Measurements from ENCODE around the gene KLRB1. TPM values are rescaled to one million over a fixed set of nuclear protein-coding genes. Genes with fewer than 3 reads are reported as not detected.
"Not testable (repeated sequence)": the region's sequence is repeated elsewhere in the genome, so short reads cannot be mapped to it uniquely, and the experiment has no call there.

The KLRB1 gene
- total RNA-seq, 1 donor from 2014 or later: not detected

DNA sequence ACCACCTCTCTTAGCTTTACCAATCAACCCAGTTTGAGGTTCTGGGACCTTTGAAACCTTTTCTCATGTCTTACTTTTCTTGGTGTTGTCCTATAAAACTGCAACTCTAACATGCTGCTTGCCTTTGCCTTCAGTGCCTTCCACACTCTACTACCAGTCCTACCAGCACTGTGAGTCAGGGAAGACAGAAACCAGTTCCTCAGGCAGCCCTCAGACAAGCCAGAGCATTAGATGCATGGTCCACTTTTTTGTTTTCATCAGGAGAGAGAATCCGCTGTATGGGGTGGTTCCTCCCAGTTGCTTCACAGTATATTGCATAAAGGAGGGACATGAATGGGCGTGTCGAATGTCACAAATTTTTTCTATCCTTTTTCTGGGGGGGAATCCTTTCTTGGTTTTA, 17.3 kb upstream of the KLRB1 start:
- DNase-seq (ENCODE audit: low spot score): no peak

DNA sequence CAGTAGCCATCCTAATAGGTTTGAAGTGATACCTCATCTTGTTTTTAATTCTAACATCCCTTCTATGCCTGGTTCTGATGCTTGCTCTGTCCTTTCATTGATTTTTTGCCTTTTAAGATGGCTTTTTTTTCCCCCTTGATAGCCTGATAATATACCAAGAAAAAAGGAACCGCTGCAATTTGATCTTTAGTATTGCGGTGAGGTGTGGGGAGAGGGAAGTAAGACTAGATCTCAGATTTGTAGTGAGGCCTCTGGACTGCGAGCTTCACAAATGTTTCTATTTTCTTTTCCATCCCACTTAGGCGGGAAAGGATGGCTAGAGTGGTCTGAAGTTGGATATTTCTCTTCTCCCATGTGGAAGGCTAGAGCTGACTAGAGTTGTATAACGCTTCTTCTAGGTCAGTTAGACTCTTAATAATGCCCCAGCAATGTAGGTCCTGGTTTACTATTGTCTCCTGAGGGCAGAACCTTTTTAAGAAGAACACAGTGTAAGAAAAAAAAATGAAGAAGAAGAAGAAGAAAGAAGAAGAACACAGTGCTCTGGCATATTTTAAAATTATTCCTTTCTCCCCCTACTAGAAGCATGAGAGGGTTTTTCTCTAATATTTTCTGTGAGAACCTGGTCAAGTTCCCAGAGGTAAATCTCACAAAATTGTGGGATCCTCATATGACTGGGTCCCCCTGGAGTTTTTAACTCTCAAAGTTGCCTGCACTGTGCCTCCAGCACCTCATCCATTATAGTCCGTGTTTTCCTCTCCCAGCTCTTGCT, 11.9 kb upstream of the KLRB1 start:
- DNase-seq (ENCODE audit: low spot score): no peak

DNA sequence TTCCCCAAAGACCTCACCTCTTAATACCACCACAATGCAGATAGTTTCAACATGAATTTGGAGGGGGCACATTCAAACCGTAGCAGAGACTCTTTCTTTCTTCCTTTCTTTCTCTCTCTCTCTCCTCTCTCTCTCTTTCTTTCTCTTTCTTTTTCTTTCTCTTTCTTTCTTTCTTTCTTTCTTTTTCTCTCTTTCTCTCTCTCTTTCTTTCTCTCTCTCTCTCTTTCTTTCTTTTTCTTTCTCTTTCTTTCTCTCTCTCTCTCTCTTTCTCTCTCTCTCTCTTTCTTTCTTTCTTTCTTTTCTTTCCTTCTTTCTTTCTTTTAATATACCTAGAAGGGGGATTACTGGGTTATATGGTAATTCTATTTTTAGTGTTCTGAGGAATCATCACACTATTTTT, 11.2 kb upstream of the KLRB1 start:
- not testable (repeated sequence) for DNase-seq (ENCODE audit: low spot score)

DNA sequence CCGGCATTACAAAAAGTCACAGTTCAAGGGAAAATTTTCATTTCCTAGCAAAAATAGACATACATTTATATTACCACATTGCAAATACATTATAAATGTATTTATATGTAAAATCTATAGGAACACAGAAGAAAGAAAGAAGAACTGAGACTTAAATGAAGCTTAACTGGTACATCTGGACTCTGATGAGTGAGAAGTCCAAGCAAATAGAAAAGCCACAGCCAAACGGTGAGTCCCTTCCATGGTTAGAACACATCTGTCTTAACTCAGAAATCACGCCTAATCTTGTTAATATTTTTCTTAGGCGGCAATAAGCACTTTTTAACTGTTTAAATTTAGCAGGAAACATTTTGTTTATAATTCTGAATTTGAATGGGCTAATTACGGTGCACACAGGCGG, 9.4 kb upstream of the KLRB1 start:
- DNase-seq (ENCODE audit: low spot score): no peak

DNA sequence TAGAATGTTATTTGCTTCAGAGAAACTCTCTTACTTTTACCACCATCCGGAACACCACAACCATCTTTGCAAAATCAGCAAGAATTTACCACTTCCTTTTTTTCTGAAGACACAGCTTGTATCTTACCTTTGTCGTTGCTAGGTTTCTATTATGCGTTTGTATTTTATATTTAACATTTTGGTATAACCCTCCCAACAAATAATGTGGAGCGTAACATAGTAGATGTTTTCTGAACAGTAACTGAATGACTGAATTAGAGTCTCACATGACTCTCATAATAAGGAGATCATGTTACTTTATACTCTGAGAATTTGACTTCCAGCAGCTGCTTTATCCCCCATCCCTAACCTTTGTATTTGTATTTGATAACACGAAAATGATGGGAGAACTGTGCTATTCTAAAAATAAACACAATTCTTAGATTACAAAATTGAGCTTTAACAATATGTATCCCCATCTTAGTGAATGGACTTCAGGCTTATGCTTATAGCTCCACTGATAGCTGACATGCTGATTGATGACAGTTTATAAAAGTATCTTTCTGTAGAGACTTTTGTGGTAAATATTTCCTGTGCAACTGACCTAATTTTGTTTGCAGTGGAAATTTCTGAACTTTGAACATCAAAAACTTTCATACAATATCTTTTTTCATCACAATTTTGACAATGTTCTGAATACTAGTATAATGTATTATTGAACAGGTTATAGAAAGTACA, 7.9 kb upstream of the KLRB1 start:
- no peak for DNase-seq (ENCODE audit: low spot score)

DNA sequence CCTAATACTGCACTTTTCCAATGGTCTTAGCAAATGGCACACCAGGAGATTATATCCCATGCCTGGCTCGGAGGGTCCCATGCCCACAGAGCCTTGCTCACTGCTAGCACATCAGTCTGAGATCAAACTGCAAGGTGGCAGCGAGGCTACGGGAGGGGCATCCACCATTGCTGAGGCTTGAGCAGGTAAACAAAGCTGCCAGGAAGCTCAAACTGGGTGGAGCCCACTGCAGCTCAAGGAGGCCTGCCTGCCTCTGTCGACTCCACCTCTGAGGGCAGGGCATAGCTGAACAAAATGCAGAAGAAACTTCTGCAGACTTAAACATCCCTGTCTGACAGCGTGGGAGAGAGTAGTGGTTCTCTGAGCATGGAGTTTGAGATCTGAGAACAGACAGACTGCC, 2.9 kb upstream of the KLRB1 start:
- not testable (repeated sequence) for DNase-seq (ENCODE audit: low spot score)

DNA sequence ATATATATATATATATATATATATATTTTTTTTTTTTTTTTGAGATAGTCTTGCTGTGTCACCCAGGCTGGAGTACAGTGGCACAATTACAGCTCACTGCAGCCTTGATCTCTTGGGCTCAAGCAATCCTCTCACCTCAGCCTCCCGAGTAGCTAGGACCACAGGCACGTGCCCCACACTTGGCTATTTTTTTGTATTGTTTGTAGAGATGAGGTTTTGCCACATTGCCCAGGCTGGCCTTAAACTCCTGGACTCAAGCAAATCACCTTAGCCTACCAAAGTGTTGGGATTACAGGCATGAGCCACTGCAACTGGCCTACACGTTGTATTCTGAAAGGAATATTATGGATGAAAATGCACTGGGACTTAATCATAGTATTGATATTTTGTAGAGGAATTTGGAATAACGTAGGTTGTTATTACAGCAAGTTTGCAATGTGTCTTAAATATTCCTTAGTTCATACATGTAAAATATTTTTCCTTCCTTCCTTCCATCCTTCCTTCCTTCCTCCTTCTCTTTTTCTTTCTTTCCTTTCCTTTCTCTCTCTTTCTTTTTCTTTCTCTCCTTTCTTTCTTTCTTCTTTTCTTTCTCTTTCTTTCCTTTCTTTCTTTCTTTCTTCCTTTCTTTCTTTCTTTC, 862 bp downstream of the KLRB1 start:
- DNase-seq (ENCODE audit: low spot score): no peak

DNA sequence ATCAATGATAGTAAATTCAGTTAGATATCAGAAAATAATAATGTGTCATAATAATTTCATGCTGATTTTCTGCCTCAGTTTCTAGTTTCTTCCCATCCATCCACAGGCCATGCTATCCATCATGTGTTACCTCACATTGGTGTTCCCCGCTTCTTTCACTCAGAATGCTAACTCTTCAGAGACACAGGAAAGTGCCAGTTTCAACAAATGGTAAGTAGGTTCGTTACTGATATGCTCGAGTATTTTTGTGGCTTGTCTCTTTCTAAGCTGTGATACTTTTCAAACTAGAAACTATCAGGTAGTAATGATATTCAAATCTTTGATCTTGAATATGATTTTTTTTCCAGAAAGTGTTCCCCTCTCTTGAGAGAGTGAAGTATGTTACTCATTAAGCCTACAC, 1.5 kb downstream of the KLRB1 start:
- DNase-seq (ENCODE audit: low spot score): no peak

DNA sequence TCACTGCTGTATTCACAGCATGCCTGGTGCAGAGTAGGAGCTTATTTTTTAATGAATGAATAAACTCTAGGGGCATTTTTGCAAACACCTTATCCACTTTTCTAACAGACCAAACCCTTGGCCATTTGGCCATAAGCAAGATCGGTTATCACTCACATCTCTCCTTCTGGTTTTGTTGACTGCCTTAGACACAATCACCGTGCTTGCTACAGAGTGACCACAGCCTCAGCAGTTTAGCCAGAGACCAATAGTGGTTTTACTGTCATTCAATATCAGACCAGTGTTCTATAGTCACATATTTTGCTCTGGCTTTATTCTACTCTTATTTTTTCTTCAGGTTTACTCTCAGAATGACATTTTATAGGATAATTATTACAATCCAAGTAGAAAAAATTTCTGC, 2.2 kb downstream of the KLRB1 start:
- DNase-seq (ENCODE audit: low spot score): no peak

DNA sequence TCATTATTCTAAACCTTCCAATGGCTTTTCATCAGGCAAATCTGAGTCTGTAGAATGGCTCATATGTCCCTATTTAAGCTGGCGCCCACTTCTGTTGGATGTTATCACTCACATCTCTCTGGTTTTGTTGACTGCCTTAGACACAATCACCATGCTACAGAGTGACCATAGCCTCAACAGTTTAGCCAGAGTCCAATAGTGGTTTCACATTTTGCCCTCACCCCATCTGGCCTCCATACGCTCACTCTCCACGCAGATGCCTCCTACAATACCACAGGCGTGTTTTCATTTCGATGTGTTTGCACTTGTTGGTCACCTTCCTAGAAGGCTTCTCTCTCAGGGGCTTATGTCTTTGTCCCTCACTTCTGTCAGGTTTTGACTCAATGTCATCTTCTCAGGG, 3.4 kb downstream of the KLRB1 start:
- no peak for DNase-seq (ENCODE audit: low spot score)

DNA sequence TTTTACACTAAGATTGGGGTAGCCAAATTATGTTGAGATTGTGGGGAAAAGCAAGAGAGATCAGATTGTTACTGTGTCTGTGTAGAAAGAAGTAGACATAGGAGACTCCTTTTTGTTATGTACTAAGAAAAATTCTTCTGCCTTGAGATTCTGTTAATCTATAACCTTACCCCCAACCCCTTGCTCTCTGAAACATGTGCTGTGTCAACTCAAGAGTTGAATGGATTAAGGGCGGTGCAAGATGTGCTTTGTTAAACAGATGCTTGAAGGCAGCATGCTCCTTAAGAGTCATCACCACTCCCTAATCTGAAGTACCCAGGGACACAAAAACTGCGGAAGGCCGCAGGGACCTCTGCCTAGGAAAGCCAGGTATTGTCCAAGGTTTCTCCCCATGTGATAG, 7.3 kb downstream of the KLRB1 start:
- DNase-seq (ENCODE audit: low spot score): not testable (repeated sequence)

DNA sequence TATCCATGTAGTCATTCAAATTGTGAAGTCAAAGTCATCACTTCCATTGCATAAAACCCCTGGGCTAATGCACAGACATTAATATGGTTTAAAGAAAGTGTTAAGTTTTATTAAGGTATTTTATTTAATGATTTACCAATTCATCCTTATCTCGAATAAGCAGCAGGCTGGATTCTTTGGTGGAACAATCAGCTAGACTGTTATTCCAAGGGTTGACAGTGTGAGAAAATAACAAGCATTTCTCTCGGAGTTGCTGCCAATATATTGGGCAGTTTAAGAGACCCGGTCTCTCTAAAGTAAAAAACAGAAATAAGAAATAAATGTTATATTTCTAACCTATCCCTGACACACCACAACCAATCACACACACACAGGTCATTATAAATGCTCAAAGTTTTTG, 9.4 kb downstream of the KLRB1 start:
- DNase-seq (ENCODE audit: low spot score): no peak

DNA sequence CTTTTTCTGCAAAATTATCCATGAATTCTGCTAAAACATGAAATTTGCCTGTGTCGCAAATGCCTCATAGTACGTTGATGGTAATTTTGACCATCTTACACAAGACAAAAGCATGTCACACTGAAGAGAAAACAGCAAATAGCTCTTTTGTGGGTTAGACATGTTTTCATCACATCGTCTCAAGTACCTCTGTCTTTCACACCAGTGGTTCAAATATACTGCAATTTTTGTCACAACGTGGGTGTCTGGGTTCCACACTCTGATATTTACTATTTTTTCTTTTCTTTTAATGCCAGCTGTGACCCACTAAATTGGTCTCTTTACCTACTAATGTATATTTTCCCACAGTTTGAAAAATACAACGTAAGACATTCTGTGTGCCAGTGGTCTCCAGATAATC, 10.4 kb downstream of the KLRB1 start:
- DNase-seq (ENCODE audit: low spot score): no peak

DNA sequence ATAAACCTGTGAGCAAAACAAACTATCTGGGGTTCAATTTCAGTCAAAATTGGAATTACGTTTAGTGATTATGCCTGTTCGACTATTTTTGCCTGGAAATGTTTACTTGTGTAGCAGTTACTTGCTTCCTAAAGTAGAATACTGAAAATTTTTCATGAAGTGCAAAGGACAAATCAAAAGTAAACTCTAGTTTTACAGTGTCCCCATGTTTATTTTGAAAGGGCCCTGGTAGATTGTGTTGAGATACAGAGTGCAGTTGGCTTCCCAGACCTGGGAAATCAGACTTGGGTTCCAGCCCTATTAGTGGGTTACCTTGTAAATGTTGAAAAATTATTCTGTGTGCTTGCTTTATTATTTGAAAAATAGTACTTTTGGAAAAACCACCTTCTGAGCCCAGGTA, 17.3 kb downstream of the KLRB1 start:
- DNase-seq (ENCODE audit: low spot score): no peak

DNA sequence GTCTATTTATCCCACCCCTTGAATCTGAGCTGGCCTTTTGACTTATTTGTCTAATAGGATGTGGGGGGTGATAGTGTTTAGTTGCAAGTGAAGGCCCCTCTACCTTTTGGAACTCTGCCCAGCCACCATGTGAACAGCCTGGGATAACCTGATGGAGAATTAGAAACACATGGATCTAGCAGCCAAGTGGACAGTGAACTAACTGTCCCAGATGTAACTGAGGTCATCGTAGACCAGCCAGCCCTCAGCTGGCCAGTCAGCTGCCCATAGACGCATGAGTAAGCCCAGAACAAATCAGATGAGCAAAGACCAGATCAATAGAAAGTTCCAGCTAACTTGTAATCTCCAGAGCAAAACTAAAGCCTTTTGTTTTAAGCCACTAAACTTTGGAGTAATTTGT, 19.0 kb downstream of the KLRB1 start:
- no peak for DNase-seq (ENCODE audit: low spot score)

DNA sequence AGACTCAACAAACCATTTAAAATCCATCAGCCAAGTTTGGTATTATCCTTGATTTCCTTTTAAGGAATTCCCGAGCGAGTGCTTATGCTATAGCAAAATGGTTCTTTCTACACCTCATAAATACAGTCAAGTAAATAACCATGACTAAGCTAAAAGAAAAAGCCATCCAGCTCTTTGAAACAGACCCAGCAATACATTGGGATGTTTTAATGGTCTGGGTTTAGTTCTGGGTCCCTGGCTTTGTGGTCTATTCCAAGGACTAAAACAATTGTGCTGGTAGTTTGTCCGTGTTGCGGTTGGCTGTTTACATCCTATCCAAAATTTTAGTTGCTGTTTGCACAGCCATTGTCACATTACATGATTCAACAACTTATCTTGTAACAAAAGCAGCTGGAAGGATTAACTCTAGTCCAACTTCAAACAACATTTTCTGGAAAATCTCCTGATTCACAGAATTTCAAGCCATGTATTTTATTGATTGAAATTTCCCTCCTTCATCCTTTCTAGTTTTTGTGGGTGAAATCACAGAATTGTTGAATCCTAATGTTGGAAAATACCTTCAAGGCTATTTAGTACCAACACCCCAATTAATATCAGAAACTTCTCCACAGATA, 19.6 kb downstream of the KLRB1 start:
- DNase-seq (ENCODE audit: low spot score): no peak

DNA sequence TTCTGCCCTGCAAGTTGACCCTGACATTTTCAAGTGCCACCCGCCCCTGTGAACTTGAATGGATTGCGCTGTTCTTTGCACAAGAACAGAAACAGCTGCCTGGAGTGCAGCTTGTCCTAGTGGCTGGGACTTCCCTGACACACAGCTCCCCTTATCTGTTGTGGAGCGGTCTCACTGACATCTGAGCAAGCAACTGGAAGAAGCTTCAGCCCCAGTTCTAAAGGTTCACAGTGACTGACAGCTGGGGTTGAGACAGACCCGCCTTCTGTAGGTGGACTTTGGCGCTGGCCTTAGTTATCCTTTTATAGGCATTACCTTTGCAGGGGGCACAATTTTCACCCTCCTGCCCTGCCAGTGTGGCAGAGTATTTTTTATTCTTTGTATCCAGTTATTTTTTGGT, 30.0 kb downstream of the KLRB1 start:
- not testable (repeated sequence) for DNase-seq (ENCODE audit: low spot score)

DNA sequence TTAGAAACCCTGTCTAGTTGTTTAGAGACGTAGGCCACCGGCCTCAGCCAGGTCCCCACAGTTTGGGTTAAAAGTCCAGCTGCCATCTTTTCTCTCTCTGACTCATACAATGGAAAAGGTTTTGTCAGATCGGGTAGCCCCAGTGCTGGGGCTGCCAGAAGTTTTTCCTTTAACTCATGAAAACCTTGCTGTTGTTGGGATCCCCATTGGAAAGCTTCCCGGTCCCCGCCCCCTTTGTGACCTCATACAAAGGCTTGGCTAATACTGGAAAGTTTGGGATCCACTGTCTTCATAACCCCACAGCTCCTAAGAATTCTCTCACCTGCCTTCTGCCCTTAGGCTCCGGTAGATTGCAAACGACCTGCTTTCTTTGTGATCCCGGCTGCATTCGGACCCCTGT, 40.6 kb downstream of the KLRB1 start:
- DNase-seq (ENCODE audit: low spot score): not testable (repeated sequence)

DNA sequence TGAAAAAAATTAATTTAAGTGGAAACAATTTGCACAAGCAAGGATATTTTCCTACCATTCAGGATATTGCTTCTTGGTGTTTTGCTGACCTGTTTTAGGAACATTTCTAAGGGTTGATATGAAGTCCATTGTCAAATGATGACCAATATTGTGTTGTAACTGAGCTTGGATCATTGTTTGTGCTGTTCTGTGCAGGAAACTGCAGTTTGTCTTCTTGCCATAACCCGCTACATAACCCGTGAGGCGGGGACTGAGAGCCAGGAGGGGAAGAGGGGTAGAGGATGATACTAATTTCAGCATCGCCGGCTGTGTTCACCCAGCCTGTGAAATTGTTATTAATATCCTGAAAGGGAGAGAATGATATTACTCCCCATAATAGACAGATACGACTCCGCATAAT, 41.6 kb downstream of the KLRB1 start:
- not testable (repeated sequence) for DNase-seq (ENCODE audit: low spot score)

DNA sequence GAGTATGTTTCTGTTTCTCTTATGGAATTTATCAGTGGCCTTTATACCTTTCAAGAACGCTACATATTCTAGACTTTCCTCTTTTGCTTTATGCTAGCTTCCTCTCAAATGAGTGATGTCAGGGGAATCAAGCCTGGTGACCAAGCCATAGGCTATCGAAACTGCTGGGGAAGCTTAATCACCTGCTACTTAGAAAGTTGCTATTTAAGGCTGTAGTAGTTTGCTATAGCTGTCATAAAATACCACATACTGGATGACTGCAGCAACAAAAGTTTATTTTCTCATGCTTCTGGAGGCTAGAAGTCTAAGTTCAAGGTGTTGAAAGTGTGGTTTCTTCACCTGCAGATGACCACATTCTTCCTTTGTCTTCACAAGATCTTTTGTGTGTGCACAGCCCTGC, 43.3 kb downstream of the KLRB1 start:
- not testable (repeated sequence) for DNase-seq (ENCODE audit: low spot score)

DNA sequence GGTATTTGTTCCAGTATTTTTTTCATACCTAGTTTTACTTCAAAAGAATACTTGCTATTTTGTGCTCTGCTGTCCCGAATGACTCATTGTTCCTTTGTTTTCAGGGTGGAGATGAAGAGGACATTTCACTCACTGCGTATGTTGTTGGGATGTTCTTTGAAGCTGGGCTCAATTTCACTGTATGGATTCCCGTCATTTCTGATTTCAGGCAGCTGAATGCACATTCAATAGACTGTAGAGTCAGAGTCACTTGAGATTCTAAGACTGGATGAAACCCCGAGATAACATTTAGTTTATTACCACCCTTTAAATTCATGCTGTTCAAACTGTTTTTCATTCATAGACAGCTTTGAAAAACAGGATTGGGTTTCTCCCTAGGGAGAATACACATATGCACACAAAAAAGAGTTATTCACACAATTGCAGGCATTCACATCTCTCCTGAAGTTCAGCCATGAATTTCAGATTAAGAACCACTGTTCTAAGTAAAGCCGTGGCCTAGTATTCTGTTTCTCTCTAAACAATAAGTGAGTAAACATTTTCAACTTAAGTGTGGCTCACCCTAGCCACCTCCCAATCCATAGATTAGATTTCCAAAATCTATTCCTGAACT, 44.8 kb downstream of the KLRB1 start:
- DNase-seq (ENCODE audit: low spot score): not testable (repeated sequence)

DNA sequence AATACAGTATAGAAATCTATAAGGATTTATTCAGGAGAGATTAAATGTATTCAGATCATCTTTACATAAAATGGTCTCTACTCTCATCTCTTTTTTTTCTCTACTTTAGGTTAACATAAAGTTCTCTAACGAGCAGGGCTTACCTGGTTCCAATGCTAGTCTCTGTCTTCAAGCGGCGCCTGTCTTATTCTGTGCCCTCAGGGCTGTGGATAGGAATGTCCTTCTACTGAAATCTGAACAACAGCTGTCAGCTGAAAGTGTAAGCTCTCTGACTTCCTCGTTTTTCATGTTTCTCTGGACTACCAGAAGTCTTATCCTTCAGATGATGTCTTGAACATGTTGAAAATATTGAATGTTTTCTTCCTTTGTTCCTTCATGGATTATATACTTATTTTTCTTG, 62.2 kb downstream of the KLRB1 start:
- DNase-seq (ENCODE audit: low spot score): not testable (repeated sequence)
